Measurements from ENCODE around the gene PEA15.

Gene PEA15

DNA sequence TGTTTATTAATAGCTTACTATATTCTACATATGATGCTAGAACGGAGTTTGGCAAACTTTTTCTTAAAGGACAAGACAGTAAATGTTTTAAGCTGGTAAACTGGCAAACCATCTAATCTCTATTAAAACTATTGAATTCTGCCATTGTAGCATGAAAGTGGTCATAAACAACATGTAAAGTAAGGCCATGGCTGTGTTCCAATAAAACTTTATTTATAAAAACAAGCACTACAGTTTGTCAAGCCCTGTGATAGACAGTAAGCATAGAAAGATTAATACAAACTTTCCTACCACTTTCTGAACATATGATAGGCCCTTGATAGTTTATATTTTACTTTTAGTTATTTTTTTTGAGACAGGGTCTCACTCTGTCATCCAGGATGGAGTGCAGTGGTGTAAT is 22.4 kb downstream of the PEA15 start:
- Mint-ChIP-seq H3K27ac (no peak overlapping the region), H3K4me1 (ENCODE audit: low read depth) (no peaks in the 10 kb centered on the region), H3K9me3 (no peaks in the 10 kb centered on the region), H3K36me3 (ENCODE audit: low read depth) (peaks cover 44% of the 10 kb centered on the region), H3K27me3 (no peaks in the 10 kb centered on the region), H3K4me3 (no peak overlapping the region)

DNA sequence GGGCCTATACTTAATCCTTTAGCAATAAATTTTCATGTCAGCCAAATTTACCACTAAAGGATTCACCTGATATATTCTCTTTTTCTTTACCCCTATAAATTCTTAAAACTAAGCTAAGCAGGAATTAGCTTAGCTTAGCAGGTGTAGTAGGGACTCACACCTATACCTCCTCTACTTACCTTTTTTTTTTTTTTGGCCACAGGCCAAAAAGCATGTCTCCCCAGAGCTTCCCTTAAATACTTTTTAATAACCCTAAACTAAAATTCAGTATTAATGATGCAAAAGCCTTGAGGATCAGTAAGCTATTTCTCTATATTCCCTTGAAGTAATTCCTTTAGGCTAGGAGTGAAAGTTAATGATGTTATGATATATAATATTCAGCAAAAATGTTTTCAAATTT is 23.2 kb downstream of the PEA15 start:
- H3K4me3 Mint-ChIP-seq = no peak overlapping the region
- no peak overlapping the region for H3K27ac Mint-ChIP-seq
- peaks cover 47% of the 10 kb centered on the region for H3K36me3 Mint-ChIP-seq (ENCODE audit: low read depth)
- H3K27me3 Mint-ChIP-seq = no peaks in the 10 kb centered on the region
- H3K4me1 Mint-ChIP-seq (ENCODE audit: low read depth) = no peaks in the 10 kb centered on the region
- no peaks in the 10 kb centered on the region for H3K9me3 Mint-ChIP-seq

DNA sequence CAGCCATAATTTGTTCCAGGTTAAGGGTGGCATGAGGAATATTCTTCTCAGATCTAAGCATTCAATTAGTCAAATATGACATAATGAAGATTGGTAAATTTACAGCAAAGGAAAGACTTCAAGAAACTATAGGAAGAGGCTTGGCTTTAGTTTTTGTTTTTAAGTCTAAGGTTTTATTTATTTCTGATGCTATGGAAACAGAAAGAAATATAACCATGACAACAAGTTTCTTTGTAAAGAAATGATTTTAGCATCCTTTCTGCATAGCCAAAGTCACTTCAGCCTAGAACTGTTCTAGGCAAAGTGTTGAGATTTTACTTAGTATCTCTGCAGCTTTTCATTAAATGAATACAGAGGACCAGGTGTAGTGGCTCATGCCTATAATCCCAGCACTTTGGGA is 27.7 kb downstream of the PEA15 start:
- no peaks in the 10 kb centered on the region for H3K27me3 Mint-ChIP-seq
- H3K36me3 Mint-ChIP-seq (ENCODE audit: low read depth) = peaks cover 71% of the 10 kb centered on the region
- no peaks in the 10 kb centered on the region for H3K9me3 Mint-ChIP-seq
- H3K4me3 Mint-ChIP-seq = no peak overlapping the region
- peaks cover 14% of the 10 kb centered on the region for H3K4me1 Mint-ChIP-seq (ENCODE audit: low read depth)
- H3K27ac Mint-ChIP-seq = peak overlapping the region; percentile 52

- Mint-ChIP-seq H3K36me3 (ENCODE audit: low read depth) (peaks cover 74% of the 10 kb centered on the region), H3K4me1 (ENCODE audit: low read depth) (peaks cover 14% of the 10 kb centered on the region), H3K27ac (no peak overlapping the region), H3K27me3 (no peaks in the 10 kb centered on the region), H3K4me3 (no peak overlapping the region), H3K9me3 (no peaks in the 10 kb centered on the region)
These were observed 31.6 kb downstream of the PEA15 start for GRCh38 chr1:160236806-160237205.

GRCh38 chr1:160237558-160237957 is 32.4 kb downstream of the PEA15 start:
- peaks cover 14% of the 10 kb centered on the region for H3K4me1 Mint-ChIP-seq (ENCODE audit: low read depth)
- H3K27me3 Mint-ChIP-seq = no peaks in the 10 kb centered on the region
- no peak overlapping the region for H3K4me3 Mint-ChIP-seq
- H3K27ac Mint-ChIP-seq = no peak overlapping the region
- no peaks in the 10 kb centered on the region for H3K9me3 Mint-ChIP-seq
- H3K36me3 Mint-ChIP-seq (ENCODE audit: low read depth) = peaks cover 76% of the 10 kb centered on the region

DNA sequence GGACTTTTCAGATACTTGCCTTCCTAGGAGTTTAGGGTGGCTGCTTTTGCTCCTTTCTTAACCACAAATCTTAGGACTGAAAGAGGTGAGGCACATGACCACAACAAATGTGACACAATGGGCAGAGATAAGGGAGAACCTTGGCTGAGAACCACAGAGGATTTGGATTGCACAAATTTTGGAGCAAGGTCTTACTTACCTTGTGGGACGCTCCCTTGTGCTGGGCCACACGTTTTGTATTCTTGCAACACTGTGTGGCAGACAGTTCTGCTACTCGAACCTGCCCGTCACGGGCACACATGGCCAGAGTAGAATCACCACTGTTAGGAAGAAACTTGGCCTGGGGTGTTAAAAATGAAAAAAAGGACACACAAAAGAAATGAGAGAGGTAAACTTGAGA is 33.2 kb downstream of the PEA15 start:
- no peak overlapping the region for H3K27ac Mint-ChIP-seq
- no peaks in the 10 kb centered on the region for H3K9me3 Mint-ChIP-seq
- H3K4me3 Mint-ChIP-seq = no peak overlapping the region
- H3K4me1 Mint-ChIP-seq (ENCODE audit: low read depth) = peaks cover 14% of the 10 kb centered on the region
- H3K36me3 Mint-ChIP-seq (ENCODE audit: low read depth) = peaks cover 74% of the 10 kb centered on the region
- H3K27me3 Mint-ChIP-seq = no peaks in the 10 kb centered on the region

DNA sequence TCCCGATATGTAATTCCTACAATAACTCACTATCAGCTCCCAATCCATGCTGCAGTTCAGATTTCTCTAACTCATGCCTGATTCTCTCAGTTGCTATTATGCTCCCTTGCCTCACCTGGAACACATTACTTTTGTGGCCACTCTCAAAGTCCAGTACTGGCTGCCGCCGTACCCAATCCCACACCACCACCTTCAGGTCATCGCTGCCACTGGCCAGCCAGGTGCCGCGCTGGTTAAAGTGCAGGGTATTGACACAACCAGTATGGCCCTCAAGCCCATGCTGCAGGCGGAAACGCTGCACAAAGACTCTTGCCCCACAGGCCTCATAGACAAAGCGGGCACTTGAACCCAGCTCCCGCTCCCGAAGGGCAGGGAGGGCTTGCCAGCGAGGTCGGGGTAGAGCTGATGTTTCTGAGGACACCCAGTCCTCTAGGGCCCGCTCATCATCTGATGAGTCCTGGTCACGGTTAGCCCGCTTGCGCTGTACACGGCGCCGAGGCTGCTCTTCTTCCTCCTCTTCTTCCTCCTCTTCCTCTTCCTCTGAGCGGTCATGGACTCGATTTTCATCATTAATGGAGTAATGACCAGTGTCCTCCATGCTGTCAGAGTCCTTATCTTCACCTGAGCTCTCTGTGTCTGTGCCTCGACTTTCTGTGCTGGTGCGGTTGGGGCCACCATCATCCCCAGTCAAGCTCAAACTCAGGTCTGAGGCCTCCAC is 34.6 kb downstream of the PEA15 start:
- Mint-ChIP-seq H3K4me1 (ENCODE audit: low read depth) (peaks cover 5% of the 10 kb centered on the region), H3K4me3 (no peak overlapping the region), H3K27me3 (no peaks in the 10 kb centered on the region), H3K36me3 (ENCODE audit: low read depth) (peaks cover 65% of the 10 kb centered on the region), H3K27ac (no peak overlapping the region), H3K9me3 (no peaks in the 10 kb centered on the region)

- Mint-ChIP-seq H3K4me1 (ENCODE audit: low read depth) (peaks cover 3% of the 10 kb centered on the region), H3K27ac (no peak overlapping the region), H3K27me3 (no peaks in the 10 kb centered on the region), H3K36me3 (ENCODE audit: low read depth) (peaks cover 36% of the 10 kb centered on the region), H3K4me3 (no peak overlapping the region), H3K9me3 (no peaks in the 10 kb centered on the region)
These were observed 38.6 kb downstream of the PEA15 start for GRCh38 chr1:160243767-160244166.

- no peak overlapping the region for H3K27ac Mint-ChIP-seq
- no peaks in the 10 kb centered on the region for H3K27me3 Mint-ChIP-seq
- no peak overlapping the region for H3K4me3 Mint-ChIP-seq
- H3K4me1 Mint-ChIP-seq (ENCODE audit: low read depth) = peaks cover 3% of the 10 kb centered on the region
- H3K36me3 Mint-ChIP-seq (ENCODE audit: low read depth) = peaks cover 32% of the 10 kb centered on the region
- no peaks in the 10 kb centered on the region for H3K9me3 Mint-ChIP-seq
These were observed 39.0 kb downstream of the PEA15 start for GRCh38 chr1:160244209-160244608.

DNA sequence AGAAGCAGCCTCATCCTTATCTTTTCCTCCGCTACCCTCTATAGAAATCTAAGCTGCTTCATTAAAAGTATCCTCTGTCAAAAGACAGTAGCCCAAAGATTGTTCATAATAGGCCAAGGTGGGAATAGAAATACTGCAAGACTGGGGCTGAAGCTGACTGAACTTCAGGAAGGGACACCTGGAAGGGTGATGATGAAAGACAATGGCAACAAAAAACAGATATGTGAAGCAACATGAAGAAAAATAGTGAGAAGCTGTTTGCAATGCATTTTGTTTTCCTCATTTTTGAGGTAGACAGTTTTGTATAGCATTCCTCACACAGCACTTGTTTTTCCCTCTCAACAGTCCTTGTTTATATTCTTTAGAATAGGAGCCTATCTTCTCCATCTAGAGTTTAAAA is 40.2 kb downstream of the PEA15 start:
- Mint-ChIP-seq H3K27me3 (no peaks in the 10 kb centered on the region), H3K27ac (no peak overlapping the region), H3K4me3 (no peak overlapping the region), H3K9me3 (no peaks in the 10 kb centered on the region), H3K4me1 (ENCODE audit: low read depth) (peaks cover 3% of the 10 kb centered on the region), H3K36me3 (ENCODE audit: low read depth) (peaks cover 20% of the 10 kb centered on the region)

DNA sequence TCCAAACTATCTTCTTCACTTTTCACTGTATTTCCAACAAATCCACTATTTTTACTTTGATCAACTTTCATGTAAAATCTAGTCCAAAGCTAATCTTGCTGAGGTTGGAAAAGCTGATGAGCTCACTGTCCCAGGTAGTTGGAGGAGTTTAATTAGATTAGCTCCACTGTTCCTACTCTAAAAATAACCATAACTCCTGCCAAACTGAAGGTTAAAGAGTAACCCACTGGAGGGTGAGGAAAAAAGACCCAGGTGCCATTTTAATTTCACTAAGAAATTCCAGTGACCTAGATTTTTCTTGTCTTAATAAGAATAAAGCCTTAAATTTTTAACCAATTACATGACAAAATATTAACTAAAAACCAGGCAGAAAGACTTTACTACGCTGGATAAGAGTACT is 41.9 kb downstream of the PEA15 start:
- Mint-ChIP-seq H3K9me3 (no peaks in the 10 kb centered on the region), H3K36me3 (ENCODE audit: low read depth) (peaks cover 14% of the 10 kb centered on the region), H3K4me3 (no peak overlapping the region), H3K27me3 (no peaks in the 10 kb centered on the region), H3K27ac (no peak overlapping the region), H3K4me1 (ENCODE audit: low read depth) (peaks cover 6% of the 10 kb centered on the region)

GRCh38 chr1:160251011-160251410 is 45.8 kb downstream of the PEA15 start:
- Mint-ChIP-seq H3K9me3 (no peaks in the 10 kb centered on the region), H3K36me3 (ENCODE audit: low read depth) (peaks cover 12% of the 10 kb centered on the region), H3K27me3 (no peaks in the 10 kb centered on the region), H3K4me1 (ENCODE audit: low read depth) (peaks cover 9% of the 10 kb centered on the region), H3K27ac (no peak overlapping the region), H3K4me3 (no peak overlapping the region)

DNA sequence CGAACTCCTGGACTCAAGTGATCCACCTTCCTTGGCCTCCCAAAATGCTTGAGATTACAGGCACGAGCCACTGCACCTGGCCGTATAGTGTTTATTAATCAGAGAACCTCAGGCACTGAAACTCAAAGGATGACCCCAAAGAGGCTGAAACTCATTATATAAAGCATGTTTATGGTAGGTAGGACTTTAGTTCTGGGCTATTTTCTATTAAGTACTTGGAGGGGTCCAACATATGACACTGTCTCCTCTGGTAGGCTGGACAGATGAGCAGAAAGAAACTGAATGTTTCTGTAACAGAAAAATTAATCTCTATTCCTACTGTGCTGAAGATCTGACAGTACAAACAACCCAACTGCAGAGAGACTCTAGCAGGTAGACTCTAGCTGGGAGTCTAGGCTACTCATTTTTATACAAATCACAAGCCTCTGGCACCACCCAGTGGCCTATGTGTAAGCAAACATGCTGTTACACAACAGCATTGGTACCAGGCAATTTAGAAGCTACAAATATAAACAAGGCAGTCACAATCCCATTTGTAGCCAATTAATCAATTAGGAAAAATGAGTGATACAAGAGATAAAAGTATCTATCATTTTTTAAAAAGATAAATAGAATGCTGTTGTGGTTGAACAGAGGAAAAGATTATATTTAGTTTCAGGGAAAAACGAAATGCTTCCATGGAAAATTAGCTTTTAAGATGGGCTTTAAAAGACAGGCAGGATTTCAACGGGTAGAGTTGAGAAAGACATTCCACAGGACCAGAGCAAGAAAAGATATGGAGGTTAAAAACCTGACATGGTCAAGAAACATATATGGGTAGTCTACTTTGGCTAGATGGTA is 46.7 kb downstream of the PEA15 start:
- Mint-ChIP-seq H3K9me3 (no peaks in the 10 kb centered on the region), H3K4me3 (no peak overlapping the region), H3K4me1 (ENCODE audit: low read depth) (peaks cover 14% of the 10 kb centered on the region), H3K27ac (no peak overlapping the region), H3K36me3 (ENCODE audit: low read depth) (peaks cover 19% of the 10 kb centered on the region), H3K27me3 (no peaks in the 10 kb centered on the region)

DNA sequence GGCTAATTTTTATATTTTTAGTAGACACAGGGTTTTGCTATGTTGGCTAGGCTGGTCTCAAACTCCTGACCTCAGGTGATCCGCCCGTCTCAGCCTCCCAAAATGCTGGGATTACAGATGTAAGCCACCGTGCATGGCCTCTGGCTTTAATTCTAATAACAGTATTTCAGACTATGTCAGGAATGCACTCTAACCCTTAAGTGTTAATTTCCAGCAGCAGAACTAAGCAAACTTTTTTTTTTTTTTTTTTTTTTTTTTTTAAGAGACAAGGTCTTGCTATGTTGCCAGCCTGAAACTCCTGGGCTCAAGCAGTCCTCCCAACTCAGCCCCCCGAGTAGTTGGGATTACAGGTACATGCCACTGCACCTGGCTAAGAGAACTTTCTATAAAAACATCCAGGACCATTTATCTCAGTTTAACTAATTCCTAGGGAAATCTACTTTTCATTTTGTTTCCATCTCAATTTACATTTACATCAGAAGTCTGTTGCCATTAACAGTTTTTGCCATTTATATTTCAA is 50.7 kb downstream of the PEA15 start:
- peaks cover 48% of the 10 kb centered on the region for H3K4me1 Mint-ChIP-seq (ENCODE audit: low read depth)
- H3K4me3 Mint-ChIP-seq = no peak overlapping the region
- H3K36me3 Mint-ChIP-seq (ENCODE audit: low read depth) = peaks cover 38% of the 10 kb centered on the region
- H3K27ac Mint-ChIP-seq = no peak overlapping the region
- H3K27me3 Mint-ChIP-seq = no peaks in the 10 kb centered on the region
- no peaks in the 10 kb centered on the region for H3K9me3 Mint-ChIP-seq

DNA sequence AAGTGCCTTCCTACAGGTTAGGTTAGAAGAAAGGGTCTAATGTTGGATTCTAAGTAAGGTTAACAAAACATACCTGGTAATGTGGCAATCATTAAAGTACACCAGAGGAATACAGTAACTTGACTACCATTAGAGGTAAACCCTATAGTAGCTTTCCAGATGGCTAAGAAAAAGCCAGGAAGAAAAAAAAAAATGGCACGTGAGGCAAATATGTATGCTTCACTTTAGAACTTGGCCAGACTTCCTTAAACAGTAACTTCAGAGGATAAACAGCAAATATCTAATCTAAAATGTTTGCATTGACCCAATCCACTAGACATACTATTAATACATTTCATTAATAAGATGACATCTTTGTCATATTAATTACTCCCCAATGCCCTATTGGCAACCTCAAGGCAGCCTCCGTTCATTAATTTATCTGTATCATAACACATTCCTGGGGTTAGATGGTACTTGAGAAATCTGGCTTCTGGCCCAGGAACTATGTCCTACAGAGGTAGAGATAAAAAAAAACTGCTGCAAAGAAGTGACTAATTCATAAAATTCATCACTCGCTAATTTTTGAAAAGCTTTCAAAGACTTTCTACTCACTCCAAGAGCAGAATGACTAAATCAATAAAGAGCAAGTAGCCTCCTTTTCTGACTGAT is 51.3 kb downstream of the PEA15 start:
- peaks cover 55% of the 10 kb centered on the region for H3K4me1 Mint-ChIP-seq (ENCODE audit: low read depth)
- no peak overlapping the region for H3K4me3 Mint-ChIP-seq
- peaks cover 41% of the 10 kb centered on the region for H3K36me3 Mint-ChIP-seq (ENCODE audit: low read depth)
- H3K27me3 Mint-ChIP-seq = no peaks in the 10 kb centered on the region
- no peak overlapping the region for H3K27ac Mint-ChIP-seq
- no peaks in the 10 kb centered on the region for H3K9me3 Mint-ChIP-seq
